ENCODE results near the gene TTC9B. TPM values are rescaled to one million over a fixed set of nuclear protein-coding genes. Genes with fewer than 3 reads are reported as not detected.
A peak's percentile ranks its signal among the peaks of the same experiment; 100 is the strongest.

TTC9B gene
- polyA plus RNA-seq, 2 of the 4 experiments (the other 2 are of a cell fraction): not detected

DNA sequence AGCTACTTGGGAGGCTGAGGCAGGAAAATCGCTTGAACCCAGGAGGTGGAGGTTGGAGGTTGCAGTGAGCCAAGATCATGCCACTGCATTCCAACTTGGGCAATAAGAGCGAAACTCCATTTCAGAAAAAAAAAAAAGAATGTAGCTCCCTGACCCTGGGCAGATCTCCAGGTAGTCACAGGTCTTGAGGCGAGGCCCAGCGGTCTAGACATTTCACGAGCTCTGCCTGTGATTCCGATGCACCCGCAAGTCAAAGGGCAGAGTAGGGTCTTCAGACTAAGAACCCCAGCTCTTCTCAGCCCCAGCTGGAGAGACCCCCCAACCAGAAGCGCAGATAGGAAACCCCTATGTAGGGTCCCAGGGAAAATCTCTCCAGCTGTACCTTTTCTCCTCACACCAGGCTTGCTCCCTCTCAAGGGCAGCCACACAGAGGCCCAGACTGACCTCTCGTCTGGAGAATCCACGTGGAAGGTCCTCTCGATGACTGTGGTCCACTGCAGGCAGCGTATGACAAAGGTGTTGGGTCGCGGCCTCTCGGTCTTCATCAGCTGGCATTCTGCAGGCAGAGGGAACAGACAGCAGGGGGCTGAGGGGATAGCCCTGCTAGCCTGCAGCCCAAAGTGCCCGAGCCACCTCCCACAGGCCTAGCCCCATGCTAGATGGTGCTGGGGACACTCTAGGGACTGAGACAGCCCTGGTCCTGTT is 36.7 kb upstream of the TTC9B start:
- CTCF ChIA-PET: interaction anchor here (0.7 to 3.8 kb wide), 15 partner anchors 7 to 462 kb away, joined by 3 to 13 read pairs (median 4); no protein-coding TSS in a partner anchor
- no peak for TF ChIP-seq JUN (IDR thresholded peaks at IDR 0.05)
- TF ChIP-seq, protein P1, sequence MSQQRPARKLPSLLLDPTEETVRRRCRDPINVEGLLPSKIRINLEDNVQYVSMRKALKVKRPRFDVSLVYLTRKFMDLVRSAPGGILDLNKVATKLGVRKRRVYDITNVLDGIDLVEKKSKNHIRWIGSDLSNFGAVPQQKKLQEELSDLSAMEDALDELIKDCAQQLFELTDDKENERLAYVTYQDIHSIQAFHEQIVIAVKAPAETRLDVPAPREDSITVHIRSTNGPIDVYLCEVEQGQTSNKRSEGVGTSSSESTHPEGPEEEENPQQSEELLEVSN (IDR thresholded peaks at IDR 0.05; ENCODE audit: borderline replicate concordance, low read depth): no peak
- no peak for TF ChIP-seq CHD4 (IDR thresholded peaks at IDR 0.05; ENCODE audit: borderline replicate concordance)
- no peak for TF ChIP-seq ELK1 (IDR thresholded peaks at IDR 0.05; ENCODE audit: low read depth, low read length)
- TF ChIP-seq SREBF2 (IDR thresholded peaks at IDR 0.05): no peak
- no peak for TF ChIP-seq RARB (CRISPR knock-in tag; IDR thresholded peaks at IDR 0.05)
- TF ChIP-seq NR3C1 (IDR thresholded peaks at IDR 0.05): no peak
- TF ChIP-seq HOXB5 (CRISPR knock-in tag; IDR thresholded peaks at IDR 0.05): no peak
- TF ChIP-seq KDM1A (IDR thresholded peaks at IDR 0.05; ENCODE audit: low read depth): no peak
- TF ChIP-seq HDAC2 (IDR thresholded peaks at IDR 0.05): no peak
- no peak for TF ChIP-seq CEBPB (IDR thresholded peaks at IDR 0.05)
- no peak overlapping the region for H3K27ac ChIP-seq
- H3K4me1 ChIP-seq: peaks cover 7% of the 10 kb centered on the region; the same call in 2 of the 3 replicates
- H3K9me3 ChIP-seq: no peaks in the 10 kb centered on the region
- FAIRE-seq: no peak
- no peak for DNase-seq (ENCODE audit: low read depth in 1 of 2, low spot score in 1 of 2)
- POLR2A ChIA-PET: no interaction called here
- H3K4me2 ChIP-seq: no peak overlapping the region
- ATAC-seq: 0 out of 6 replicates have a peak, but pooled peaks of 1 of the 2 experiments have one; percentile 16
- no peak overlapping the region for H3K4me3 ChIP-seq
- WGBS (ENCODE audit: missing lambda C conversion rate): 95% methylated on average over 16 of the region's 16 CpGs

DNA sequence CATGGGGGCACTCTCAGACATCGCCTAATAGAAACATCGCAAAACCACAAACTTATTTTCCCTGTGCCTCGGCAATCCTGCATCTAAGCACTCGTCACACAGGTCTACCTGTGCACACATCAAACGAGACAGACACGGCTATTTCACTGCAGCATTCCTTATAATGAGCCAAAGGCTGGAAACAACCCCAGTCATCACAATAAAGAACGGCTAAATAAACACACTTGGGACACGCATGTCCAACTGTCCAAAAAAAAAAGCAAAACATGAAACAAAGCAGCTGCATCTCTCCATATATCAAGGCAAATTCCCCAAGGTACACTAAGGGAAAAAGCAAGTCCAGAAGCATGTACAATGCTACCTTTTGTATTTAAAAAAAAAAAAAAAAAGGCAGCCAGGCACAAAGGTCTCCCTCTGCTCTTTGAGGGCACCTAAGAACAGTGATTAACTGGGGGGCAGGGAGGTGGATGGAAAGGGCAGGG is 35.5 kb upstream of the TTC9B start:
- ATAC-seq (no peak), FAIRE-seq (no peak), DNase-seq (ENCODE audit: low read depth in 1 of 2, low spot score in 1 of 2) (no peak)
- no peak overlapping the region for H3K4me2 ChIP-seq
- TF ChIP-seq EHMT2 (IDR thresholded peaks at IDR 0.05; ENCODE audit: low read depth): no peak
- no peak for TF ChIP-seq ZFP36 (IDR thresholded peaks at IDR 0.05; ENCODE audit: borderline replicate concordance, partially characterized antibody)
- no peak for TF ChIP-seq PHF8 (IDR thresholded peaks at IDR 0.05; ENCODE audit: borderline replicate concordance, low read depth)
- no peak for TF ChIP-seq ZC3H11A (IDR thresholded peaks at IDR 0.05)
- no peak for TF ChIP-seq FOSL2 (IDR thresholded peaks at IDR 0.05)
- no peak for TF ChIP-seq FOSL2 (CRISPR knock-in tag; IDR thresholded peaks at IDR 0.05)
- no peak for TF ChIP-seq BHLHE40 (IDR thresholded peaks at IDR 0.05; ENCODE audit: low read depth, low read length)
- TF ChIP-seq, protein P1 (IDR thresholded peaks at IDR 0.05; ENCODE audit: borderline replicate concordance, low read depth): no peak
- TF ChIP-seq FOSB (CRISPR knock-in tag; IDR thresholded peaks at IDR 0.05): no peak
- TF ChIP-seq RNF2 (IDR thresholded peaks at IDR 0.05; ENCODE audit: borderline replicate concordance, low read depth): no peak
- TF ChIP-seq POLR2A (IDR thresholded peaks at IDR 0.05; ENCODE audit: low read length): no peak
- no peak for TF ChIP-seq KDM1A (IDR thresholded peaks at IDR 0.05; ENCODE audit: low read depth)
- TF ChIP-seq, protein P2, sequence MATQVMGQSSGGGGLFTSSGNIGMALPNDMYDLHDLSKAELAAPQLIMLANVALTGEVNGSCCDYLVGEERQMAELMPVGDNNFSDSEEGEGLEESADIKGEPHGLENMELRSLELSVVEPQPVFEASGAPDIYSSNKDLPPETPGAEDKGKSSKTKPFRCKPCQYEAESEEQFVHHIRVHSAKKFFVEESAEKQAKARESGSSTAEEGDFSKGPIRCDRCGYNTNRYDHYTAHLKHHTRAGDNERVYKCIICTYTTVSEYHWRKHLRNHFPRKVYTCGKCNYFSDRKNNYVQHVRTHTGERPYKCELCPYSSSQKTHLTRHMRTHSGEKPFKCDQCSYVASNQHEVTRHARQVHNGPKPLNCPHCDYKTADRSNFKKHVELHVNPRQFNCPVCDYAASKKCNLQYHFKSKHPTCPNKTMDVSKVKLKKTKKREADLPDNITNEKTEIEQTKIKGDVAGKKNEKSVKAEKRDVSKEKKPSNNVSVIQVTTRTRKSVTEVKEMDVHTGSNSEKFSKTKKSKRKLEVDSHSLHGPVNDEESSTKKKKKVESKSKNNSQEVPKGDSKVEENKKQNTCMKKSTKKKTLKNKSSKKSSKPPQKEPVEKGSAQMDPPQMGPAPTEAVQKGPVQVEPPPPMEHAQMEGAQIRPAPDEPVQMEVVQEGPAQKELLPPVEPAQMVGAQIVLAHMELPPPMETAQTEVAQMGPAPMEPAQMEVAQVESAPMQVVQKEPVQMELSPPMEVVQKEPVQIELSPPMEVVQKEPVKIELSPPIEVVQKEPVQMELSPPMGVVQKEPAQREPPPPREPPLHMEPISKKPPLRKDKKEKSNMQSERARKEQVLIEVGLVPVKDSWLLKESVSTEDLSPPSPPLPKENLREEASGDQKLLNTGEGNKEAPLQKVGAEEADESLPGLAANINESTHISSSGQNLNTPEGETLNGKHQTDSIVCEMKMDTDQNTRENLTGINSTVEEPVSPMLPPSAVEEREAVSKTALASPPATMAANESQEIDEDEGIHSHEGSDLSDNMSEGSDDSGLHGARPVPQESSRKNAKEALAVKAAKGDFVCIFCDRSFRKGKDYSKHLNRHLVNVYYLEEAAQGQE (IDR thresholded peaks at IDR 0.05): no peak
- TF ChIP-seq RARB (CRISPR knock-in tag; IDR thresholded peaks at IDR 0.05): no peak
- TF ChIP-seq NR3C1 (IDR thresholded peaks at IDR 0.05): no peak
- TF ChIP-seq MYC (IDR thresholded peaks at IDR 0.05; ENCODE audit: borderline replicate concordance, low read length): no peak
- TF ChIP-seq HOXB5 (CRISPR knock-in tag; IDR thresholded peaks at IDR 0.05): no peak
- TF ChIP-seq RAD21 (conservative IDR thresholded peaks at IDR 0.05 in 1 of 2, IDR thresholded peaks at IDR 0.05 in 1 of 2): no peak
- TF ChIP-seq NFE2L2 (conservative IDR thresholded peaks at IDR 0.05; ENCODE audit: low read length): no peak
- no peak for TF ChIP-seq CBX8 (IDR thresholded peaks at IDR 0.05)
- no peak for TF ChIP-seq TFCP2L1 (CRISPR knock-in tag; IDR thresholded peaks at IDR 0.05)
- H3K27ac ChIP-seq: no peak overlapping the region
- WGBS (ENCODE audit: missing lambda C conversion rate): 90% methylated on average over 8 of the region's 8 CpGs
- CTCF ChIA-PET: interaction anchor here (0.6 to 3.8 kb wide), 9 partner anchors 9 to 1181 kb away, joined by 3 to 13 read pairs (median 4); no protein-coding TSS in a partner anchor
- H3K4me3 ChIP-seq: no peak overlapping the region
- POLR2A ChIA-PET: no interaction called here
- no peaks in the 10 kb centered on the region for H3K9me3 ChIP-seq
- 0 out of 3 replicates have a peak, but pooled peaks cover 4% of the 10 kb centered on the region for H3K4me1 ChIP-seq

Measured in A549 (cell line).